ENCODE results near the gene RAB3IL1. TPM values are rescaled to one million over a fixed set of nuclear protein-coding genes. Genes with fewer than 3 reads are reported as not detected.

The RAB3IL1 gene
- total RNA-seq, 1 experiment from 2014 or later = 7.9 TPM

- Histone ChIP-seq H3K4me2 (ENCODE audit: low read length) (peak overlapping the region; percentile 99), H3K4me1 (ENCODE audit: insufficient read depth, low read length) (peaks cover 12% of the 10 kb centered on the region), H3K36me3 (ENCODE audit: low read depth, low read length) (no peaks in the 10 kb centered on the region), H3K79me2 (ENCODE audit: low read length) (peaks cover 10% of the 10 kb centered on the region; the same call in 1 of the 2 replicates), H3F3A (ENCODE audit: low read length, unreplicated experiment) (no peaks in the 10 kb centered on the region), H2AFZ (ENCODE audit: low read length) (peak overlapping the region; percentile 89), H3K27me3 (ENCODE audit: low read length) (no peaks in the 10 kb centered on the region), H4K20me1 (ENCODE audit: low read length) (no peaks in the 10 kb centered on the region), H3K9me2 (replicated peaks; ENCODE audit: low read length) (no peaks in the 10 kb centered on the region), H3K9me3 (ENCODE audit: low read length) (no peaks in the 10 kb centered on the region), H3K9ac (ENCODE audit: low read length) (no peak overlapping the region), H3K27ac (ENCODE audit: low read length) (no peak overlapping the region), H3K4me3 (ENCODE audit: low read length) (peak overlapping the region; percentile 74)
- ChIA-PET CTCF (interaction anchor here (0.7 kb wide), 1 partner anchor 103 kb away, joined by 4 read pairs; no protein-coding TSS in a partner anchor), POLR2A (ENCODE audit: unreplicated experiment) (no interaction called here)
- ATAC-seq (peak; percentile 7), DNase-seq (no peak)
- TF ChIP-seq, protein P1, sequence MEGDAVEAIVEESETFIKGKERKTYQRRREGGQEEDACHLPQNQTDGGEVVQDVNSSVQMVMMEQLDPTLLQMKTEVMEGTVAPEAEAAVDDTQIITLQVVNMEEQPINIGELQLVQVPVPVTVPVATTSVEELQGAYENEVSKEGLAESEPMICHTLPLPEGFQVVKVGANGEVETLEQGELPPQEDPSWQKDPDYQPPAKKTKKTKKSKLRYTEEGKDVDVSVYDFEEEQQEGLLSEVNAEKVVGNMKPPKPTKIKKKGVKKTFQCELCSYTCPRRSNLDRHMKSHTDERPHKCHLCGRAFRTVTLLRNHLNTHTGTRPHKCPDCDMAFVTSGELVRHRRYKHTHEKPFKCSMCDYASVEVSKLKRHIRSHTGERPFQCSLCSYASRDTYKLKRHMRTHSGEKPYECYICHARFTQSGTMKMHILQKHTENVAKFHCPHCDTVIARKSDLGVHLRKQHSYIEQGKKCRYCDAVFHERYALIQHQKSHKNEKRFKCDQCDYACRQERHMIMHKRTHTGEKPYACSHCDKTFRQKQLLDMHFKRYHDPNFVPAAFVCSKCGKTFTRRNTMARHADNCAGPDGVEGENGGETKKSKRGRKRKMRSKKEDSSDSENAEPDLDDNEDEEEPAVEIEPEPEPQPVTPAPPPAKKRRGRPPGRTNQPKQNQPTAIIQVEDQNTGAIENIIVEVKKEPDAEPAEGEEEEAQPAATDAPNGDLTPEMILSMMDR (conservative IDR thresholded peaks at IDR 0.05; ENCODE audit: low read depth, low read length) = no peak
- TF ChIP-seq EZH2 (IDR thresholded peaks at IDR 0.05; ENCODE audit: low read length, unreplicated experiment) (no peak), EZH2phosphoT487 (IDR thresholded peaks at IDR 0.05; ENCODE audit: borderline replicate concordance, low read length) (no peak)
- intact Hi-C loops (cut with micrococcal nuclease) = loop anchor here (5.0 kb wide), 1 partner anchor 75 kb away; the partner anchor contains the start of gene FADS1
- BruUV-seq (replicated peaks) = no TSS peak
Observed at GRCh38 chr11:61892085-61892370, 25.3 kb downstream of the RAB3IL1 start.

GRCh38 chr11:61891331-61892084 is 25.9 kb downstream of the RAB3IL1 start, which contains the start of gene FADS3:
Gene FADS3, minus strand, starts transcription at chr11:61891545. Its CDS starts 164 bp downstream, at chr11:61891381.
- Histone ChIP-seq H3K27me3 (ENCODE audit: low read length) (no peaks in the 10 kb centered on the region), H4K20me1 (ENCODE audit: low read length) (no peaks in the 10 kb centered on the region), H3K36me3 (ENCODE audit: low read depth, low read length) (no peaks in the 10 kb centered on the region), H3K27ac (ENCODE audit: low read length) (no peak within 1 kb of the TSS), H2AFZ (ENCODE audit: low read length) (peak within 1 kb of the TSS; percentile 92), H3K9me3 (ENCODE audit: low read length) (no peaks in the 10 kb centered on the region), H3K4me1 (ENCODE audit: insufficient read depth, low read length) (peaks cover 12% of the 10 kb centered on the region), H3K9ac (ENCODE audit: low read length) (peak within 1 kb of the TSS; percentile 37; the same call in 1 of the 2 replicates), H3K79me2 (ENCODE audit: low read length) (peaks cover 10% of the 10 kb centered on the region; the same call in 1 of the 2 replicates), H3K4me2 (ENCODE audit: low read length) (peak within 1 kb of the TSS; percentile 99), H3F3A (ENCODE audit: low read length, unreplicated experiment) (no peaks in the 10 kb centered on the region), H3K9me2 (replicated peaks; ENCODE audit: low read length) (no peaks in the 10 kb centered on the region), H3K4me3 (ENCODE audit: low read length) (peak within 1 kb of the TSS; percentile 91)
- ChIA-PET POLR2A (ENCODE audit: unreplicated experiment) (no interaction called here), CTCF (no interaction called here)
- ATAC-seq (peak; percentile 83), DNase-seq (peak; percentile 96)
- intact Hi-C loops (cut with micrococcal nuclease) = loop anchor here (2.0 to 5.0 kb wide), 2 partner anchors 74 to 95 kb away; partner anchors contain the start of gene FADS1
- TF ChIP-seq, protein P1 (conservative IDR thresholded peaks at IDR 0.05; ENCODE audit: low read depth, low read length) = peak; percentile 0; the same call in 1 of the 2 replicates
- no peak for TF ChIP-seq EZH2phosphoT487 (IDR thresholded peaks at IDR 0.05; ENCODE audit: borderline replicate concordance, low read length)
- BruUV-seq (replicated peaks) = no TSS peak
